ENCODE results near the gene GDF15.

- no peak for TF ChIP-seq CTCF (IDR thresholded peaks at IDR 0.05)
- no peak for TF ChIP-seq ESRRA (IDR thresholded peaks at IDR 0.05; ENCODE audit: borderline replicate concordance, low read length)
- TF ChIP-seq JUN (IDR thresholded peaks at IDR 0.05), result no peak
- TF ChIP-seq MAFK (IDR thresholded peaks at IDR 0.05; ENCODE audit: partially characterized antibody), result no peak
- no peak for TF ChIP-seq USF2 (IDR thresholded peaks at IDR 0.05)
- peak; percentile 26; the same call in 1 of the 2 replicates for TF ChIP-seq PHF8 (IDR thresholded peaks at IDR 0.05; ENCODE audit: borderline replicate concordance, low read depth)
- no peak for TF ChIP-seq CBX2 (IDR thresholded peaks at IDR 0.05; ENCODE audit: borderline replicate concordance, low read depth)
- no peak for TF ChIP-seq CEBPB (IDR thresholded peaks at IDR 0.05)
- TF ChIP-seq BHLHE40 (IDR thresholded peaks at IDR 0.05; ENCODE audit: low read depth, low read length), result no peak
These were observed 45.6 kb upstream of the GDF15 start, which contains the start of gene PGPEP1 for GRCh38 chr19:18340190-18340989.

All from A549 (cell line).